Adrenal gland (tissue), 12 donors: Measurements from ENCODE around the gene ARHGDIA. TPM values are rescaled to one million over a fixed set of nuclear protein-coding genes. Genes with fewer than 3 reads are reported as not detected.
"Not testable (repeated sequence)": the region's sequence is repeated elsewhere in the genome, so short reads cannot be mapped to it uniquely, and the experiment has no call there.

ENCODE experiments used
- DNase-seq, 7 donors: peaks; one replicate each; pipeline ENCODE4 v3.0.0-alpha.2; 2019 to 2020
- H3K27ac ChIP-seq, 5 donors: fragments of 200-600 bp; sonication (generic) in 4 of 5; 1 replicate in 3 of 5; 2 replicates in 2 of 5; pipeline versions ENCODE4 v1.5.1 to v1.8.0; 2016 to 2020; ENCODE audit warnings: mild to moderate bottlenecking in 1 of 5
- H3K27me3 ChIP-seq: fragments of 200-600 bp; 2 replicates; pipeline ENCODE4 v1.8.0; 2021
- H3K36me3 ChIP-seq, 2 donors: fragments of 200-600 bp; replicated peaks in 1 of 2; 1 replicate in 1 of 2; 2 replicates in 1 of 2; pipeline versions ENCODE4 v1.5.1 to v1.8.0; 2018 to 2022
- H3K4me1 ChIP-seq, 2 donors: fragments of 200-600 bp; replicated peaks in 1 of 2; 1 replicate in 1 of 2; 2 replicates in 1 of 2; pipeline versions ENCODE4 v1.5.1 to v1.8.0; 2018 to 2021
- H3K4me3 ChIP-seq, 4 donors: fragments of 200-600 bp; sonication (generic) in 3 of 4; one replicate each; pipeline ENCODE4 v1.5.1; 2016 to 2018
- H3K9me3 ChIP-seq, 3 donors: fragments of 200-600 bp; sonication (generic) in 1 of 3; replicated peaks in 1 of 3; 1 replicate in 2 of 3; 2 replicates in 1 of 3; pipeline versions ENCODE4 v1.5.1 to v1.8.0; 2016 to 2021
- CTCF ChIP-seq, 6 experiments: fragments of 450-650 bp in 4 of 6; fragments of 200-600 bp in 2 of 6; sonication (generic) in 1 of 6; IDR thresholded peaks; 1 replicate in 5 of 6; 2 replicates in 1 of 6; pipeline versions ENCODE4 v1.5.1 to v1.8.0; 2016 to 2021; ENCODE audit warnings: antibody characterized with exemption in 6 of 6, mild to moderate bottlenecking in 2 of 6, moderate library complexity in 1 of 6
- POLR2A ChIP-seq, 2 donors: fragments of 450-650 bp; IDR thresholded peaks; one replicate each; pipeline ENCODE4 v1.6.1; 2017; ENCODE audit warnings: antibody characterized with exemption in 2 of 2, mild to moderate bottlenecking in 2 of 2, moderate library complexity in 1 of 2
- WGBS, 4 donors: extraction: QIAGEN DNeasy Blood & Tissue Kit in 2 of 4; methylation state at CpG; one replicate each; pipeline versions ENCODE4 v1.1.5 to v1.1.7; 2013 to 2017; 5-methylcytosine and 5-hydroxymethylcytosine counted together
- intact Hi-C, 2 donors: fragments of 100-400 bp; cut with DNase I; formaldehyde crosslinking; loops; one replicate each; pipeline versions ENCODE4 v1.14.1 to v1.15.0; 2022 to 2023
- polyA plus RNA-seq, 3 donors: library from polyadenylated mRNA; stranded (reverse); fragments of 200-250 nt in 2 of 3; fragments of 350-450 nt in 1 of 3; fragmentation: Illumina TruSeq in 1 of 3; extraction: RNeasy Lipid Tissue Mini Kit (QIAGEN cat#74804) in 1 of 3; gene quantifications; one replicate each; pipeline ENCODE4 v1.2.3, GENCODE V29; 2013 to 2014
- total RNA-seq, 9 donors: library from RNA; depleted of rRNA in 4 of 9; stranded (reverse); fragments of >200 nt in 4 of 9; fragments of 120-200 nt in 1 of 9; fragmentation: NEBNext Ultra II Directional in 1 of 9; extraction: Animal tissue kit (Norgen Biotek cat#: 25700) in 1 of 9; gene quantifications; one replicate each; pipeline versions ENCODE4 v1.1.0 to v1.2.4, GENCODE V29; 2013 to 2023
- donor health status: healthy with polysubstance abuse.
- donor health status: Bipolar disorder and iron deficiency.
- donor health status: DM: yes; HTN: yes; CAD: no.
- donor health status: DM: no; HTN: no; CAD: no.
- donor health status: DM: no; HTN: no; CAD: no.
- donor health status: DM: yes; HTN: yes; CAD: no.

Gene ARHGDIA
- total and polyA plus RNA-seq, 12 donors, result 123 to 491 (median 227) TPM

GRCh38 chr17:81841866-81842265 is 29.3 kb downstream of the ARHGDIA start:
- H3K36me3 ChIP-seq, result peaks cover 0 to 38% of the 10 kb centered on the region in 2 donors
- intact Hi-C loops, result no loop called here
- TF ChIP-seq CTCF (IDR thresholded peaks at IDR 0.05) (no peak), POLR2A (IDR thresholded peaks at IDR 0.05) (no peak)
- no peak overlapping the region for H3K4me3 ChIP-seq
- no peaks in the 10 kb centered on the region for H3K27me3 ChIP-seq
- H3K9me3 ChIP-seq, result no peaks in the 10 kb centered on the region
- peaks cover 4 to 26% of the 10 kb centered on the region in 2 donors for H3K4me1 ChIP-seq
- H3K27ac ChIP-seq, result peak overlapping the region in 3 of 5 donors; percentile 13 to 89 (median 21)
- 84 to 93% (median 87%) methylated on average over 10 to 15 of the region's 15 CpGs for WGBS, 4 donors
- no peak for DNase-seq

GRCh38 chr17:81840826-81841778 is 30.0 kb downstream of the ARHGDIA start:
- H3K27ac ChIP-seq, result peak overlapping the region in 3 of 5 donors; percentile 13 to 89 (median 21)
- H3K4me3 ChIP-seq, result no peak overlapping the region
- no peaks in the 10 kb centered on the region for H3K27me3 ChIP-seq
- peaks cover 0 to 30% of the 10 kb centered on the region in 2 donors for H3K36me3 ChIP-seq
- intact Hi-C loops, result no loop called here
- TF ChIP-seq CTCF (IDR thresholded peaks at IDR 0.05) (no peak), POLR2A (IDR thresholded peaks at IDR 0.05) (no peak)
- 55 to 75% (median 65%) methylated on average over 15 to 40 of the region's 40 CpGs for WGBS, 4 donors
- DNase-seq, result peak in 5 of 7 donors; percentile 48 to 69 (median 53)
- peaks cover 4 to 26% of the 10 kb centered on the region in 2 donors for H3K4me1 ChIP-seq
- no peaks in the 10 kb centered on the region for H3K9me3 ChIP-seq

GRCh38 chr17:81840059-81840458 is 31.1 kb downstream of the ARHGDIA start:
- H3K27ac ChIP-seq, intact Hi-C loops, H3K9me3 ChIP-seq, H3K4me3 ChIP-seq, H3K27me3 ChIP-seq, DNase-seq: not testable (repeated sequence)
- Histone ChIP-seq H3K4me1 (peaks cover 4 to 26% of the 10 kb centered on the region in 2 donors), H3K36me3 (peaks cover 0 to 20% of the 10 kb centered on the region in 2 donors)
- WGBS, 4 donors, result 89 to 95% (median 90%) methylated on average over 5 of the region's 5 CpGs

- 77 to 91% (median 82%) methylated on average over 13 to 15 of the region's 15 CpGs for WGBS, 4 donors
- intact Hi-C loops, result no loop called here
These were observed 31.8 kb downstream of the ARHGDIA start for GRCh38 chr17:81839301-81839700.

More at GRCh38 chr17:81839301-81839700, 31.8 kb downstream of the ARHGDIA start:
- H3K4me1 ChIP-seq, result peaks cover 4 to 28% of the 10 kb centered on the region in 2 donors
- no peaks in the 10 kb centered on the region for H3K9me3 ChIP-seq
- H3K27me3 ChIP-seq, result no peaks in the 10 kb centered on the region
- no peak for DNase-seq
- no peak overlapping the region for H3K4me3 ChIP-seq
- no peak overlapping the region for H3K27ac ChIP-seq
- peaks cover 0 to 12% of the 10 kb centered on the region in 2 donors for H3K36me3 ChIP-seq
- TF ChIP-seq CTCF (IDR thresholded peaks at IDR 0.05), result no peak
- no peak for TF ChIP-seq POLR2A (IDR thresholded peaks at IDR 0.05)
